H9 (cell line): ENCODE data around the gene SCP2. TPM values are rescaled to one million over a fixed set of nuclear protein-coding genes. Genes with fewer than 3 reads are reported as not detected.

ENCODE experiments used
- DNase-seq: peaks from one replicate; pipeline ENCODE4 v3.0.0-alpha.2; 2017
- H2AFZ ChIP-seq: one replicate; pipeline ENCODE4 v1.6.1; 2013; ENCODE audit warnings: mild to moderate bottlenecking, low read length, control low read depth, moderate library complexity
- H2AK5ac ChIP-seq: 2 replicates; pipeline ENCODE4 v1.6.1; 2013; ENCODE audit warnings: low read length, control low read depth, mixed read lengths; ENCODE audit not compliant: insufficient read length
- H2BK120ac ChIP-seq: one replicate; pipeline ENCODE4 v1.6.1; 2013; ENCODE audit warnings: low read depth, mild to moderate bottlenecking, low read length, control low read depth, inconsistent platforms; ENCODE audit not compliant: poor library complexity, severe bottlenecking
- H2BK12ac ChIP-seq: 2 replicates; pipeline ENCODE4 v1.6.1; 2013; ENCODE audit warnings: low read length, control low read depth, mixed read lengths, low read depth; ENCODE audit not compliant: insufficient read length
- H2BK15ac ChIP-seq: 2 replicates; pipeline ENCODE4 v1.6.1; 2013; ENCODE audit warnings: low read depth, low read length, control low read depth
- H2BK20ac ChIP-seq: one replicate; pipeline ENCODE4 v1.6.1; 2013; ENCODE audit warnings: low read depth, mild to moderate bottlenecking, low read length, control low read depth, inconsistent platforms; ENCODE audit not compliant: poor library complexity, severe bottlenecking
- H2BK5ac ChIP-seq: 2 replicates; pipeline ENCODE4 v1.6.1; 2013; ENCODE audit warnings: low read length, control low read depth, mixed read lengths; ENCODE audit not compliant: insufficient read length
- H3K14ac ChIP-seq: 2 replicates; pipeline ENCODE4 v1.6.1; 2013; ENCODE audit warnings: low read length, control low read depth; ENCODE audit not compliant: insufficient read depth
- H3K18ac ChIP-seq: 2 replicates; pipeline ENCODE4 v1.6.1; 2013; ENCODE audit warnings: low read depth, mild to moderate bottlenecking, mixed read lengths, low read length, control low read depth; ENCODE audit not compliant: insufficient read length
- H3K23ac ChIP-seq: 2 replicates; pipeline ENCODE4 v1.6.1; 2013; ENCODE audit warnings: low read length, control low read depth, mixed read lengths, low read depth; ENCODE audit not compliant: insufficient read length
- H3K23me2 ChIP-seq: 2 replicates; pipeline ENCODE4 v1.6.1; 2013; ENCODE audit warnings: low read depth, mild to moderate bottlenecking, mixed read lengths, low read length, control low read depth; ENCODE audit not compliant: insufficient read length, poor library complexity, severe bottlenecking
- H3K27ac ChIP-seq: 2 replicates; pipeline ENCODE4 v1.5.1; 2013; ENCODE audit warnings: low read length, control low read depth, mixed read lengths, low read depth; ENCODE audit not compliant: insufficient read length
- H3K27me3 ChIP-seq: 2 replicates; pipeline ENCODE4 v1.6.1; 2013; ENCODE audit warnings: low read length, control low read depth, inconsistent platforms; ENCODE audit not compliant: insufficient read depth
- H3K4ac ChIP-seq: 2 replicates; pipeline ENCODE4 v1.6.1; 2013; ENCODE audit warnings: low read depth, mild to moderate bottlenecking, control low read depth, inconsistent platforms, low read length, moderate library complexity
- H3K4me1 ChIP-seq: 2 replicates; pipeline ENCODE4 v1.6.1; 2013; ENCODE audit warnings: low read length, control low read depth, inconsistent platforms; ENCODE audit not compliant: insufficient read depth
- H3K4me2 ChIP-seq: 2 replicates; pipeline ENCODE4 v1.6.1; 2013; ENCODE audit warnings: low read length, control low read depth, mixed read lengths; ENCODE audit not compliant: insufficient read length, insufficient read depth
- H3K56ac ChIP-seq: 2 replicates; pipeline ENCODE4 v1.6.1; 2013; ENCODE audit warnings: low read depth, mild to moderate bottlenecking, mixed read lengths, low read length, control low read depth; ENCODE audit not compliant: insufficient read length
- H3K79me1 ChIP-seq: 2 replicates; pipeline ENCODE4 v1.6.1; 2013; ENCODE audit warnings: low read depth, mild to moderate bottlenecking, moderate library complexity, low read length, control low read depth, inconsistent platforms; ENCODE audit not compliant: insufficient read depth, poor library complexity, severe bottlenecking
- H3K79me2 ChIP-seq: 2 replicates; pipeline ENCODE4 v1.6.1; 2013; ENCODE audit warnings: low read length, control low read depth, inconsistent platforms; ENCODE audit not compliant: insufficient read depth
- H3K9ac ChIP-seq: 2 replicates; pipeline ENCODE4 v1.6.1; 2013; ENCODE audit warnings: low read length, control low read depth, mixed read lengths; ENCODE audit not compliant: insufficient read length; ENCODE audit errors: extremely low read depth
- H3K9me3 ChIP-seq: one replicate; pipeline ENCODE4 v1.6.1; 2013; ENCODE audit warnings: low read depth, low read length, inconsistent platforms; ENCODE audit not compliant: control insufficient read depth
- H3T11ph ChIP-seq: one replicate; pipeline ENCODE4 v1.6.1; 2013; ENCODE audit warnings: mild to moderate bottlenecking, low read length, control low read depth, inconsistent platforms
- H4K20me1 ChIP-seq: one replicate; pipeline ENCODE4 v1.6.1; 2013; ENCODE audit not compliant: control insufficient read depth, insufficient read length, insufficient read depth
- H4K5ac ChIP-seq: 2 replicates; pipeline ENCODE4 v1.6.1; 2013; ENCODE audit warnings: low read depth, mild to moderate bottlenecking, mixed read lengths, low read length, control low read depth; ENCODE audit not compliant: insufficient read length
- H4K8ac ChIP-seq: replicated peaks from 2 replicates; pipeline ENCODE4 v1.6.1; 2013; ENCODE audit warnings: low read length, control low read depth, mixed read lengths, low read depth; ENCODE audit not compliant: insufficient read length
- H4K91ac ChIP-seq: 2 replicates; pipeline ENCODE4 v1.6.1; 2013; ENCODE audit warnings: low read depth, mild to moderate bottlenecking, moderate library complexity, mixed read lengths, low read length, control low read depth; ENCODE audit not compliant: insufficient read length
- H3K27ac Mint-ChIP-seq, 3 experiments: 2 replicates in 2 of 3; 3 replicates in 1 of 3; pipeline ENCODE4 v1.8.0; 2020 to 2021; ENCODE audit warnings: mixed read lengths in 3 of 3, mild to moderate bottlenecking in 1 of 3, moderate library complexity in 1 of 3
- H3K27me3 Mint-ChIP-seq: 2 replicates; pipeline ENCODE4 v1.8.0; 2021; ENCODE audit warnings: low read depth, mild to moderate bottlenecking, moderate library complexity, mixed read lengths
- H3K36me3 Mint-ChIP-seq, 3 experiments: 2 replicates in 2 of 3; 3 replicates in 1 of 3; pipeline ENCODE4 v1.8.0; 2020 to 2021; ENCODE audit warnings: low read depth in 3 of 3, mixed read lengths in 3 of 3; ENCODE audit not compliant: insufficient read depth in 1 of 3
- H3K4me1 Mint-ChIP-seq, 2 experiments: 2 replicates each; pipeline ENCODE4 v1.8.0; 2020; ENCODE audit warnings: mixed read lengths in 2 of 2
- H3K4me3 Mint-ChIP-seq, 2 experiments: 2 replicates in 1 of 2; 3 replicates in 1 of 2; pipeline ENCODE4 v1.8.0; 2020 to 2021; ENCODE audit warnings: mild to moderate bottlenecking in 2 of 2, mixed read lengths in 2 of 2, moderate library complexity in 1 of 2
- H3K9me3 Mint-ChIP-seq, 2 experiments: 2 replicates in 1 of 2; 3 replicates in 1 of 2; pipeline ENCODE4 v1.8.0; 2020; ENCODE audit warnings: mild to moderate bottlenecking in 2 of 2, mixed read lengths in 2 of 2, moderate library complexity in 1 of 2
- WGBS: extraction: QIAGEN DNeasy Blood & Tissue Kit; methylation state at CpG from one replicate; pipeline ENCODE4 v1.1.7; 2013; ENCODE audit warnings: missing lambda C conversion rate, low lambda C conversion rate, mixed read lengths; ENCODE audit not compliant: insufficient read length; ENCODE audit errors: extremely low coverage; 5-methylcytosine and 5-hydroxymethylcytosine counted together
- total RNA-seq: library from RNA; stranded (reverse); gene quantifications from 2 replicates; pipeline ENCODE4 v1.2.1, GENCODE V29; 2021
- TF ChIP-seq, protein P1 (sequence below): fragments of 200-600 bp; sonication (generic); conservative IDR thresholded peaks from 3 replicates; pipeline ENCODE4 v1.8.0; 2021; ENCODE audit warnings: antibody characterized with exemption, mild to moderate bottlenecking

Gene SCP2
- total RNA-seq, 1 experiment from 2014 or later: 48.8 TPM

DNA sequence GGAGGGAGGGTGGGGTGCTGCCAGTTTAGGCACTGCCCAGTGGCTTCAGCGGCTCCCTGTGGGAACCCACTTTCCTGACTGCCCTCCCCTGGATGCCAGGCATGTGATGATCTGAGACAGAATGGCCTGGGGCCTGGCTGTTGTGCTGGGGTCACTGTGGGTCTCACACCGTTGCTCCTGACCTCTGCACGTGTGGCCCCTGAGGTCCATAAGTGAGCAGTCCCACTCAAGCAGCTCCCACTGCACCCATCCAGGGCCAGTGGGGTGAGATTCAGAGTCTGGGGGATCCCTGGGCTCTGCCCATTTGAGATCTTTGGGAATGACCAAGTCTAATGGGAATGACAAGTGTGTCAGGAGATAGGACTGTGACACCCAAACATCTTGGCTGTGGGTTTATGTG is 153.0 kb downstream of the SCP2 start:
- WGBS: no CpG with 5 or more reads among the region's 3 CpGs
- H3K4me1 Mint-ChIP-seq: peaks cover 11 to 33% of the 10 kb centered on the region in 2 experiments

More for the DNA sequence above, 153.0 kb downstream of the SCP2 start:
- Histone ChIP-seq H3K23ac (no peak overlapping the region), H3K4me2 (no peak overlapping the region), H3K4me1 (peaks cover 6% of the 10 kb centered on the region; the same call in 1 of the 2 replicates), H3K27ac (no peak overlapping the region), H2AFZ (no peak overlapping the region), H3K79me2 (no peaks in the 10 kb centered on the region), H2AK5ac (no peak overlapping the region), H2BK120ac (no peak overlapping the region), H3K4ac (no peak overlapping the region), H2BK12ac (no peak overlapping the region), H3K9ac (no peak overlapping the region), H4K20me1 (no peaks in the 10 kb centered on the region), H3K23me2 (peaks cover 3% of the 10 kb centered on the region), H3K79me1 (no peaks in the 10 kb centered on the region), H2BK20ac (no peak overlapping the region), H3K56ac (no peak overlapping the region), H3K27me3 (no peaks in the 10 kb centered on the region), H4K8ac (no peak overlapping the region), H4K5ac (no peak overlapping the region), H2BK15ac (no peak overlapping the region), H3T11ph (no peak overlapping the region), H4K91ac (no peak overlapping the region), H3K18ac (no peak overlapping the region), H2BK5ac (no peak overlapping the region), H3K14ac (no peak overlapping the region), H3K9me3 (no peaks in the 10 kb centered on the region)
- TF ChIP-seq, protein P1, sequence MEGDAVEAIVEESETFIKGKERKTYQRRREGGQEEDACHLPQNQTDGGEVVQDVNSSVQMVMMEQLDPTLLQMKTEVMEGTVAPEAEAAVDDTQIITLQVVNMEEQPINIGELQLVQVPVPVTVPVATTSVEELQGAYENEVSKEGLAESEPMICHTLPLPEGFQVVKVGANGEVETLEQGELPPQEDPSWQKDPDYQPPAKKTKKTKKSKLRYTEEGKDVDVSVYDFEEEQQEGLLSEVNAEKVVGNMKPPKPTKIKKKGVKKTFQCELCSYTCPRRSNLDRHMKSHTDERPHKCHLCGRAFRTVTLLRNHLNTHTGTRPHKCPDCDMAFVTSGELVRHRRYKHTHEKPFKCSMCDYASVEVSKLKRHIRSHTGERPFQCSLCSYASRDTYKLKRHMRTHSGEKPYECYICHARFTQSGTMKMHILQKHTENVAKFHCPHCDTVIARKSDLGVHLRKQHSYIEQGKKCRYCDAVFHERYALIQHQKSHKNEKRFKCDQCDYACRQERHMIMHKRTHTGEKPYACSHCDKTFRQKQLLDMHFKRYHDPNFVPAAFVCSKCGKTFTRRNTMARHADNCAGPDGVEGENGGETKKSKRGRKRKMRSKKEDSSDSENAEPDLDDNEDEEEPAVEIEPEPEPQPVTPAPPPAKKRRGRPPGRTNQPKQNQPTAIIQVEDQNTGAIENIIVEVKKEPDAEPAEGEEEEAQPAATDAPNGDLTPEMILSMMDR: no peak
- Mint-ChIP-seq H3K27ac (no peak overlapping the region), H3K27me3 (peaks cover 6% of the 10 kb centered on the region), H3K36me3 (no peaks in the 10 kb centered on the region; a peak in 1 of 7 replicates), H3K9me3 (no peaks in the 10 kb centered on the region), H3K4me3 (no peak overlapping the region)
- DNase-seq: no peak
